HG03064 (cell line): ENCODE results near the gene CTNNA1.

Experiments used
- ATAC-seq: cut with Tn5 transposase; IDR thresholded peaks from one replicate; pipeline ENCODE4 v1.9.1; 2021; ENCODE audit warnings: low read depth; ENCODE audit not compliant: unreplicated experiment

The CTNNA1 gene

DNA sequence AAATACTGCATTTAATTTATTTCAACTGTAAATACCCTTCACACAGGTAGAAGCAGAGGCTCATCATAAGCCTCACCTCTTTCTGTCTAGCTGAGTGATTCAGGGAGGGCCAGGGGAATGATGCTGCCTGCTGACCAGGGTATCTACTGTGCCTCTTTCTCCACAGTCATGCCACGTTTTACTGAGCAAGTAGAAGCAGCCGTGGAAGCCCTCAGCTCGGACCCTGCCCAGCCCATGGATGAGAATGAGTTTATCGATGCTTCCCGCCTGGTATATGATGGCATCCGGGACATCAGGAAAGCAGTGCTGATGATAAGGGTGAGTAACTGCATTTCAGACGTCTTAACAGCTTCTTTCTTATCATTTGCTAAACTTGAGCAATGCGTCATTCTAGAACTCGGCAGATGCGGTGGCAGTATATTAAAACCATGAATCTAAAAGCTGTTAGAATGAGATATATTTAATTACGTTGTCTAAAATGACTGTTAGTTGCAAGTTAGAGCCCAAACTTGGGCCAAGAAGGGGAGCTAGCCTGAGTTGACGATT lies 171.9 kb downstream of the CTNNA1 start:
- ATAC-seq = no peak

GRCh38 chr5:138926257-138926656 lies 173.0 kb downstream of the CTNNA1 start:
- no peak for ATAC-seq

DNA sequence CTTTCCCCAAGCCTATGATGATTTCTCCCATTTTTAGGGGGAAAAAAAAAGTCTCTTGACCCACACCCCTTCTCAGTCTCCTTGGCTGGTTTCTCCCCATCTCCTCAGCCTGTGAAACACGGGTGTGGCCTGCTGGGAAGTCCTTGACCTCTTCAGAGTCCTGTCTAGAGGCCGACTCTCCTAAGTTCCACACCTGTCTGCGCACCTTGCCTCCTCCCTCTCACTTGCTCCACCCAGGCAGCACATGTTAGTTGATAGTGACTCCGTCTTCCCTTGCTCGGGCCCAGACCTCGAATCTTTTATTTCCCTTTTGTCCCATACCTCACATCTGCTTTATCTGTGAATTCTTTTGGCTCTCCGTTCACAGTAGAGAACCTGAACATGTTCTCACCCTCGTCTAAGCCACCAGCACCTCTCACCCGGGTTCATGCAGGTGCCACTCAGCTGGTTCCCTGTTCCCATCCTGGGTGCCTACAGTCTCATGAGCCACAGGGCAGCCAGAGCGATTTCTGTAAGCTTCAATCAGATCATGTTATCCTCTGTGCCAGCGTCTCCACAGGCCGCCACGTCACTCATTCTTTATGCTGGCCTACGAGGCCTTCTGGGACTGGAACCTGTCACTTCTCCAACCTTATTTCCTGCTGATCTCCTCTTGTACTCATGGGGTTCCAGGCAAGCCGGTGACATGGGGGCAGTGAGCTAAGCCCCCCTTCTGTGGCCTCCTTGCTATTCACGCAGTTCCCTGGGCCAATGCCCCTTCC lies 173.6 kb downstream of the CTNNA1 start:
- ATAC-seq = no peak

- no peak for ATAC-seq
These were observed 174.3 kb downstream of the CTNNA1 start for GRCh38 chr5:138927544-138927943.

DNA sequence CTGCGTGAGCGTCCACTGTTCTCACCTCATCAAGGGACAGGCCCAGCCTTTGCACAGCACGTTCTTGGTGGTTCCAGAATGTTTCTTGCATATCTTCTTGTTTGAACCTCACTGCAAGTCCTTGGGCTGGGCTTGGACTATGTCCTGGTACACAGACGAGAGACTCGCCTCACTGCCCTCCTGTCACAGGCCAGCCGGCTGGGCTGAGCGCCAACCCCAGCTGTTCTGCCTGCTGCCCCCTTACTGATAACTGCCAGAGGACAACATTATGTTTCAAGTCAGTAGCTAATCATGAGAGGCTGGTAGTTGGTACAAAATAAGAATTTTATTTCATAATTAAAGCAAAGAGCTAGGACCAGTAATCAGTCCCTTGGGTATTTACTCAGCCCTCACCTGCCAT lies 174.8 kb downstream of the CTNNA1 start:
- ATAC-seq = no peak

GRCh38 chr5:138929571-138929955 lies 176.3 kb downstream of the CTNNA1 start:
- no peak for ATAC-seq

DNA sequence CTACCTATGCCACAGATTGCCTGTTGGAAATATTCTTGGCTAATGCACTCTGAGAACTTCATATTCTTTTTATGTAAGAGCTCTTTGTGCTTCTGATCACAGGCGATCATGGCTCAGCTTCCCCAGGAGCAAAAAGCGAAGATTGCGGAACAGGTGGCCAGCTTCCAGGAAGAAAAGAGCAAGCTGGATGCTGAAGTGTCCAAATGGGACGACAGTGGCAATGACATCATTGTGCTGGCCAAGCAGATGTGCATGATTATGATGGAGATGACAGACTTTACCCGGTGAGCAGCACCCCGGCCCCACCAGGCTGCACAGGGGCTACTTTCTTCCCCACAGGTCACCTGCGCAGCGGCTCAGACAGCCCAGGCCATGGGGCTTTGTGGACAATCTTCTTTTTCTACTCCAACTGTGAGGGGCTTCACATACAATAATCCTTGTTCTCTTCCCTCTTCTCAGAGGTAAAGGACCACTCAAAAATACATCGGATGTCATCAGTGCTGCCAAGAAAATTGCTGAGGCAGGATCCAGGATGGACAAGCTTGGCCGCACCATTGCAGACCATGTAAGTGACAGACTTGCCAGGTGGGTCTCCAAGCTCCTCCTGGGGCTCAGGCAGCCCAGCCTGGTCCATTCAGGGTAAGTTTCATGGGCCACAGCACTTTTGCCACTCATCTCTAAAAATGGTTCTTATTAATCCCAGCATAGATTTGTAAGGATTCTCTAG lies 177.3 kb downstream of the CTNNA1 start:
- no peak for ATAC-seq

GRCh38 chr5:138932171-138932810 lies 179.1 kb downstream of the CTNNA1 start:
- no peak for ATAC-seq

DNA sequence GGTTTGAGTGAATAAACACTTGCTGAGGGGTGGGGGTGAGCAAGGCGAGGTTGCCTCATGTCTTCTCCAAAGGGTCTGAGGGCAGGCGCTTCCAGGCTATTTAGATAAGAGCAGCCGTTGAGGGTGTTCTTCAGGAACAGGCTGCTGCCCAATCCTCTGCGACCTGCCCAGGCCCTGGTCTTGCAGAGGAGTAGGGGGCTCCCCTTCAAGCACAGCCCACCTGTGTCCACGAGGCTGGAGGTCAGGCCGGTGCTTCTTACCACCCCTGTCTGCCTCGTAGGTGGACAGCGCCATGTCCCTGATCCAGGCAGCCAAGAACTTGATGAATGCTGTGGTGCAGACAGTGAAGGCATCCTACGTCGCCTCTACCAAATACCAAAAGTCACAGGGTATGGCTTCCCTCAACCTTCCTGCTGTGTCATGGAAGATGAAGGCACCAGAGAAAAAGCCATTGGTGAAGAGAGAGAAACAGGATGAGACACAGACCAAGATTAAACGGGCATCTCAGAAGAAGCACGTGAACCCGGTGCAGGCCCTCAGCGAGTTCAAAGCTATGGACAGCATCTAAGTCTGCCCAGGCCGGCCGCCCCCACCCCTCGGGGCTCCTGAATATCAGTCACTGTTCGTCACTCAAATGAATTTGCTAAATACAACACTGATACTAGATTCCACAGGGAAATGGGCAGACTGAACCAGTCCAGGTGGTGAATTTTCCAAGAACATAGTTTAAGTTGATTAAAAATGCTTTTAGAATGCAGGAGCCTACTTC lies 180.5 kb downstream of the CTNNA1 start:
- no peak for ATAC-seq

DNA sequence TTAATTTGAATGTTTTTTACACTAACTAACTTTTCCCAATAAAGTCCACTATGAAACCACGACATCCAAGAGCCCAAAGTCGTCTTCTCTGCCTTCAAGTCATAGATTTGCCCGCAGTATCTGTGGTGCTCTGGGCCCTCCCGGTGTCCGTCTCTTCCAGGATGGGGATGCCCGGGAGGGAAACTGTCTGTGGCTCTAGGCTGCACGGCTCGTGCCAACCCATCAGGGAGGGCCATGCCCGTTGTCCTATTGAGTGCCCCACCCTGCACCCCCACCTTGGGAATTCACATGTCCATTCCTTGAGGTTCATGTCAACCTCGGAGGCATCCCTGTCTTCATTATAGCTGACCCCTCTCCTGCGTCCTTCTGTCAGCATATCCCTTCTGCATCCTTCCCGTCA lies 181.7 kb downstream of the CTNNA1 start:
- ATAC-seq = no peak

DNA sequence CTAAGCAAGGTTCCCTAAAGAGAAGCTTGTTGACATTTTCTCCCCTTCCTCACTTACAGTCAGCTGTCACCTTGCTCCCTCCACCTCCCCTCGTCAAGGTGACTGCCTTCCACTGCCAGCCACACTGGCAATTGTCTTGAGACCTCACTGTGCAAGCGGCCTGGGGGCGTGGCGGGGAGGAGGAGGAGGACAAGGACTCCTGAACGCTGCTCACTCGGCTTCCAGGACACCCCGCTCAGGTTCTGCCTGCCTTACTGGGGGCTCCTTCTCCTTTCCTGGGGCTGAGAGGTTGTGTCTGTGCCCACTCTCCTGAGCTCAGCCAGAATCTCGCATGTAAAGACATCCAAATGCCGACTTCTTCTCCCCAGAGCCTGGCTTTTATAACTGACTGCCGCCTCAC lies 182.2 kb downstream of the CTNNA1 start:
- no peak for ATAC-seq

DNA sequence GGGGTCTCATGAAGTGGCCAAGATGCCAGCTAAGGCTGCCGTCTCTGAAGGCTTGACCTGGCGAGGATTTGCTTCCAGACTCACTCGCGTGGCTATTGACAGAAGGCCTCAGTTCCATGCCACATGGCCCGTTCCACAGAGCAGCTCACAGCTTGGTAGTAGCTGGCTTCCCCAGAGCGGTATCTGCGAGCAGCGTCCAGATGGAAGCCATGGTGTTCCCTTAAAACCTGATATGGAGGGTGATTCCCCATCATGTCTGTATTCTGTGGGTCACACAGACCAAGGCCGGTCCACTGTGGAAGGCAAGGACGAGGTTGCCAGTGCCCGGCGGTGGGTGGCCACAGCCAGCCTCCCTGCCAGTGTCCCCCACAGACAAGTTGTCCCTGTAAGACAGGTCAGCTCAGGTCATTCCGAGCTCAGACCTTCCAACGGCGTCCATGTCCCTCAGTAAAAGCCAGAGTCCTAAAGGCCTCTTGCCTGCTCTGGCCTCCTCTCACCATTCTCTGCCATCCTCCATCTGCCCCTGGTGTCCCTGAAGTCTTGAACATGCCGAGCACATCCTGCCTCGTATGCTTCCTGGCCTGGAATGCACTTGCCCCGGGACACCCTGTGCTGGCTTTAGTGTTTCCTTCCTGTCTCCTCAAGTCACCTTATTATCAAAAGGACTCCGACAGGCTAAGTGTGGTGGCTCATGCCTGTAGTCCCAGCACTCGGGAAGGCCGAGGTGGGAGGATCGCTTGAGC lies 183.2 kb downstream of the CTNNA1 start:
- ATAC-seq = no peak

DNA sequence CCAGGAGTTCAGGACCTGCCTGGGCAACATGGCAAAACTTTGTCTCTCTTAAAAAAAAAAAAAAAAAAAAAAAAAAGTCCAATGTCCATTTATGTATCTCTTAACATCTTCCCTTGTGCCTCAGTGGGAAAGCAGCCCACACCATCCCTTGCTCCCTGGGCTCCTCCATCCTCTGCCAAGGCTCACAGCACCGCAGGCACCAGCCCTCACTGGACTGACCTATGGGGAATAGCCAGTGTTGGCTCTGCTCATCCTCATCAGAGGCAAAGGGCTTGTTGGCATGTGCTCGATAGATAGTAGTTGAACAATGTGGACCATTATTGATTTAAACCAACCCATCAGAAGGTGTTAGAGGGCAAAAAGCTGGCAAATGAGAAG lies 183.7 kb downstream of the CTNNA1 start:
- ATAC-seq = no peak

DNA sequence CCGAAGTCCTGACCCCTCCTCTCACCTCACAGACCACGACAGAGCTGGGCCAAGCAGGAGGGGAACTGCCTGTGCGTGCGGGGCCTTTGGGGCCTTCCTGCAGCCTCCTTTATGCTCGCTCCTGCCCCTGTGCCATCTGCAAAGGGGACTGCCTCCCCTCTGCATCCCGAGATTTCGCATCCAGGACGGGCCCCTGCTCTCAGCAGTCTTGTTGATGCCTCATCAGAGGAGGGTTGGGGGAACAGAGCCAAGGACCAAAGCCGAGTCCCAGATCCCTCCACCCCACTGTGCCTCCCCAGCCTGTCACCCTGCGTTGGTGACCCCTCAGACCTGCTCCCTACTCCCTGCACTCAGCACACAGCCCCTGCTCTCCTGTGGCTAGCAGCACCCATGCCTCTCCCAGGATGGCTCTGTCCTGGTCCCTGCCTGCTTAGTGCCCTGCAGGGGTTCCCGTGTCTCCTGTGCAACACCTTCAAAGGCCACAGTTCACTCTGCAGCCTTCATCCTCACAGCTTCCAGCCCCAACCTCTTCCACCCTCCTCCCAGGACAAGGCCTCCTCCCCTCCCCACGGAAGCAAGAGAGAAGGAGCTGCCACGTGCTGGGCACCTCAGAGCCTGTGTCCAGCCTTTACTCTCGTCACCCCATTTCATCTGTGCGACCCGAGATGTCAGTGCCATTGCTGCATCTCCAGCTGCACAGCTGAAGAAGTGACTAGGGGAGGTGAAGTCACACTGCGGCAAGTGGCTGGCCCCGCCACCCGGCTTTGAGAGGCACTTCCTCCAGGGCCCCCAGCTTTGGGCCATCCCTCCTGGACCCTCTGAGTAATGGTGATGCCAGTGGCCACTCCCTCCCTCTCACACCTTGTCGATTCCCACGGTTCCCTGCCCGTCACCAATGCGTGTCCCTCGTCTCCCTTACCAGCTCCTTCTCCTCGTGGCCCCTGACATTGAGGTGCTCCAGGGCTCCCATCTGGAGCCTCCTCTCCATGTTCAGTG lies 184.5 kb downstream of the CTNNA1 start:
- no peak for ATAC-seq

- no peak for ATAC-seq
These were observed 185.3 kb downstream of the CTNNA1 start for GRCh38 chr5:138938526-138938925.

DNA sequence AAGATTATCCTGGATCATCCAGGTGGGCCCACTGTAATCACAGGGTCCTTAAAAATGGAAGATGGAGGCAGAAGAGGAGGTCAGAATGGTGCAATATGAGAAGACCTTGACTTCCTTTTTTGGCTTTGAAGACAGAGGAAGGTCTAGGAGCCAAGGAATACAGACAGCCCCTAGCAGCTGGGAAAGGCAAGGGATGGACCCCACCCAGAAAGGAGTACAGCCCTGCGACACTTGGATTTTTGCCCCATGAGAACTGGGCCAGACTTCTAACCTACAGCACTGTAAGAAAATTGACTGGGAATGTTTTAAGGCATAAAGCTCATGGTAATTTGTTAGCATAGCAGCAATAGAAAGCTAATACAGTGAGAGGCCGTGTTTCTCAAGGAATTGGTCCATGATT lies 188.8 kb downstream of the CTNNA1 start:
- ATAC-seq = no peak

GRCh38 chr5:138942861-138943260 lies 189.6 kb downstream of the CTNNA1 start:
- no peak for ATAC-seq

GRCh38 chr5:138943599-138944173 lies 190.5 kb downstream of the CTNNA1 start:
- no peak for ATAC-seq
